NCI-H1048 (cell line): ENCODE results near the gene OSBPL6.
A peak's percentile ranks its signal among the peaks of the same experiment; 100 is the strongest.
"Not testable (repeated sequence)": the region's sequence is repeated elsewhere in the genome, so short reads cannot be mapped to it uniquely, and the experiment has no call there.

Source experiments
- DNase-seq: peaks from one replicate; lab custom pipeline; 2025; lab: John Stamatoyannopoulos, UW

OSBPL6 gene

GRCh38 chr2:178193823-178194599 is at the start of gene OSBPL6:
Gene OSBPL6 (plus strand): TSS chr2:178194512. CDS start chr2:178306185, 111,673 bp downstream.
- peak; percentile 51 for DNase-seq

- DNase-seq, result no peak
These were observed 42.3 kb upstream of the OSBPL6 start for GRCh38 chr2:178152033-178152432.

DNA sequence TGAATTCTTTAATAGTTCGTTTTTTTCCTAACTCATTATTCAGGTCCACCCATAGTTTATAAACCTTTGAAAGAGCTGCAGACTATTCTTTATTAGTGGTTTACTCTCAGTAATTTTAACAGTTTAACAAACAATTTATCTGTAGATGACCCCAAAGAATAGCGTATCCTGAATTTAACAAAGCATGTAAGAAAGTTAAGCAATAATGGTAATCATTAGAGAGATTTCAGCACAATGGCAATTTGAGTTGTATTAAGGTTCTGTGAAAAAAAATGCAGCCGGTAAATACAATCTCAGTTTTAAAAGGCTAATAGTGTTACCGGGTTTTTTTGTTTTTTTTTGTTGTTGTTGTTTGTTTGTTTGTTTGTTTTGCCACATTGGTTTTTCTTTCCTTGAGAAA is 41.8 kb upstream of the OSBPL6 start:
- DNase-seq, result no peak

- no peak for DNase-seq
These were observed 41.3 kb upstream of the OSBPL6 start for GRCh38 chr2:178152977-178153376.

- not testable (repeated sequence) for DNase-seq
These were observed 40.4 kb upstream of the OSBPL6 start for GRCh38 chr2:178153878-178154277.

GRCh38 chr2:178155524-178155923 is 38.8 kb upstream of the OSBPL6 start:
- DNase-seq, result no peak

GRCh38 chr2:178157574-178157973 is 36.7 kb upstream of the OSBPL6 start:
- no peak for DNase-seq

- DNase-seq, result no peak
These were observed 34.3 kb upstream of the OSBPL6 start for GRCh38 chr2:178159966-178160365.

DNA sequence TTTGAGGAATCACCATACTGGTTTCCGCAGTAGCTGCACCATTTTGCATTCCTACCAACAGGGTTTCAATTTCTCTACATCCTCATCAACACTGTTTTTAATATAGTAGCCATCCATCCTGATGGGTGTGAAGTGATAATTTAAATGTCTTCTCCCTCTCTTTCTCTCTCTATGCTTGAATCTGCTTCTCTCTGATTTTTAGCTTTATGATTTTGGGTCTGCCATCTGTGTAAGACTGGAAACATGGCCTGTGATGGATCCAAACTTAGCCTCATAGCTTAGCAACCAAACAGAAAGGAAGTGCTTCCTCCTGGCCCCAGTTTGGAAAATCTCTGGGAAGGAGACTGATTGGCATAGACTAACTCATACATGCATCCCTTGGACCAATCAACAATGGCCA is 33.7 kb upstream of the OSBPL6 start:
- no peak for DNase-seq

DNA sequence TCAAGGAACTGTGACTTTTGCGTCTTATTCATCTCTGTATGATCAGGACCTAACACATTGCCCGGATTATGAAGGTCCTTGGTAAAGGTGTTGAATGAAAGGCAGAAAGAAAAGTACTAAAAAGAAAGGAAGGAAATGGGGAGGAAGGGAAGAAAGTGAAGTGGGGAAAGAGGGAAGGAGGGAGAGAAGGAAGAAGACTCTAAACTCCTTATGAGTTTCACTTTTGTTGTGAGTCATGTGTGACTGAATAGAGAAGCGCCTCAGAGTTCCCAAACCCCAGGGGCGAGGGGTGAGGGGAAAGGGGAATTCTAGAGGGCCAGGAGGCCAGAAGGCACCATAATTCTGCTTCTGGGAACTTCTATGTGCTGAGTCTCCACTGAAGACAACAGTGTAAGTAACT is 30.9 kb upstream of the OSBPL6 start:
- no peak for DNase-seq

GRCh38 chr2:178163911-178164310 is 30.4 kb upstream of the OSBPL6 start:
- DNase-seq, result no peak

GRCh38 chr2:178173657-178174056 is 20.7 kb upstream of the OSBPL6 start:
- no peak for DNase-seq

GRCh38 chr2:178177066-178177679 is 17.1 kb upstream of the OSBPL6 start:
- DNase-seq, result no peak

- not testable (repeated sequence) for DNase-seq
These were observed 13.7 kb upstream of the OSBPL6 start for GRCh38 chr2:178180648-178181047.

- no peak for DNase-seq
These were observed 6.5 kb upstream of the OSBPL6 start for GRCh38 chr2:178187861-178188260.

DNA sequence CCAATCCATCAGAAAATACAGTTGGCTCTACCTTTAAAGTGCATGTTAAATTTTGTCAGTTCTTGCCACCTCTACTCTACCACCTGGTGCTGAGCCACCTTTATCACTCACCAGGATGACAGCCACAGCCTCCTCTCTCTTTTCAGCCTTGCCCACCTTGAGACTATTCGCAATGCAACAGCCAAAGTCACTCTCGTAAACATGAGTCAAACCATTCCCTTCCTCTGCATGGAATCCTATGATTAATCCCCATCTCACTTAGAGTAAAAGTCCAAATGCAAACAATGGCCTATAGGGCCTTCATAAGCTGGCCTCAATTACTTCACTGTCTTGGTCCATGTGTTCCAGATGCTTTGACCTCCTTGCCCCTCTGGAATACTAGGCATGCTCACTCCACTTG is 5.8 kb upstream of the OSBPL6 start:
- no peak for DNase-seq

GRCh38 chr2:178191004-178191508 is 3.3 kb upstream of the OSBPL6 start:
- DNase-seq, result no peak

DNA sequence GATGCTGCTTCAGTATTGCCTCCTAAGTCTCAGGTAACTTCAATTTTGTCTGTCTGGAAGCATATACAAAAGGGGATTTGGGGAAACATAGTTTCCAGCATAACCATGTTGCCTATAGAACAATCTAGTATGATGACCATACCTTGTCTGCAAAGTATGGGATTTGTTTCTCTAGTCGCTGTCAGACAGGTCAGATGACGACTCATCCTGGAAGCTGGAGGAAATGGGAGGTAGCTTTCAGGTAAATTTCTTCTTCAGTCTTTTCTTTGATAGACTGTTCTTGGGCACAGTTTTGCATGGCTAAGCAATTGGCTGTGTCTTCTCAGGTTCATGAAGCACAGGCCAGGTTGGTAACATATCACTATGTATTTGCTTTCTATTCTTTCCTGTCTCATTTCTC is 2.8 kb upstream of the OSBPL6 start:
- DNase-seq, result no peak

DNA sequence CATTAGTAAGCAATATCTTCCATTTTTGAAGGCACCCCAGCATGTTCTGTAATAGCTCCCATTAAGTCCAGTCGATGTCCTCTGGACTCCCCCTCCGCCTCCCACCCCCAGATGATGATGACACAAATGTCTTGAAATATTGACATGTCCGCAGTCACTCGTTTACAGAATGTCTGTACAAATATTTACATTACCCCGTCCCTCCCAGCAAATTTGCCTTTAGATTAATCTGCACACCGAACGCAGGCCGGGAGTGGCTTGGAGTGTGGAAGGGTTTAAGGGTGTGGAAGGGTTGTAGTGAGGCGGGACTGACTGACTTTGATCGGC is 853 bp upstream of the OSBPL6 start:
- no peak for DNase-seq

GRCh38 chr2:178194600-178195389 is 483 bp downstream of the OSBPL6 start:
- no peak for DNase-seq

DNA sequence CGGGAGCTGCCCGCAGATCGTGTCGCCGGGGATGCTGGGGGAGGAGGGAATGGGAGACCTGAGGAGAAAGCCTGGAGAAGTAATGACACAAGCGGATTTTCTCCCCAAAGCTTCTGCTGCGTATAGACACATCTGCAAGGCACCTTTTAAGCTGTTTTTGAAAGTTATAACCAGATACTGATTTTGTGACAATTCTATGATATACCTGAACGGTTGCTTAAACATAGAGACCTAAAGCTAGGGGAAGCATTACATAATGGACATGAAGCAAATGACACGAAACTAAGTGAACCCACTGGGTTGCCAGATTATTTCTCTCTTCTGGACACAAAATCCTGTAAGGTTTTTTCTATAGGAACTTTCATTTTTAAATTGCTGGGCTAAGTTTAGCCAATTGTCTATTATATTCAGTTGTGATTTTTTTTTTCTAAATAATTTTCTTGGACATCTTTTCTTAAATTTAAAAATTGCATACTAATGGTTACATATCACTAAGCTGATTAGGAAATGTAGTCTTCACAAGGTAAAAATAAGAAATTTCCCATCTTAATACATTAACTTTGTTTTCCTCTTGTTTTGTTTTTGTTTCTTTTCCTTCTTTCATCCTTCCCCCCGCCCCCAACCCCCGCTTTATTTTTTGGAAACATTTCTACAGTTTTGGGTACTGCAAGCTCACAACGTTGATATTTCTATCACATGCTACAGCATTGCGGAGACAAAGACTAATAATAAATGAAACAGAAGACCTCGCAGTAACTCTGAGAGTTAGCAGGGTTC is 1.3 kb downstream of the OSBPL6 start:
- DNase-seq, result no peak

DNA sequence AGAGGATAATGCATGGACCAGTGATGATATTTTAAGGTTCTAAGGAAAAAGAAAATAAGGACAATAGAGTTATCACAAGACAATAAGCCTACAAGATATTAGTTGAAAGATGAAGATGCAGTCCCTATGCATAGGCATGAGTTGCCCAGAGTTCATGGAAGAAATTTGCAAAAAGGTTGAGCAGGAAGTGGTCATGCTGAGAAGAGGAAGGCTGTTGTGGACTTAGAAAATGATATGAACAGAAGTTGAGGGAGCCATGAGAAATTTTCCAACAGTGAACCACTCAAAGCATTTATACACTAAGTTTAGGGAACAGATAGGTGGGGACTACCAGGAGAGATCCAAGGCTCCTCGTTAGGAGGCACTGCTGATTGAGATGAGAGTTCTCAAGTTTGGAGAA is 3.5 kb downstream of the OSBPL6 start:
- no peak for DNase-seq
